Left lung (tissue), 10 donors: Measurements from ENCODE around the gene PFN3. TPM values are rescaled to one million over a fixed set of nuclear protein-coding genes. Genes with fewer than 3 reads are reported as not detected.
A peak's percentile ranks its signal among the peaks of the same experiment; 100 is the strongest.

ENCODE experiments used
- ATAC-seq: fragments of 200-7000 bp; cut with Tn5 transposase; one replicate; pipeline ENCODE4 v1.9.1; 2020; ENCODE audit warnings: moderate library complexity
- DNase-seq, 4 donors: peaks; one replicate each; pipeline ENCODE4 v3.0.0-alpha.2; 2013 to 2020
- H3K27ac ChIP-seq, 2 donors: fragments of 200-600 bp; sonication (generic) in 1 of 2; one replicate each; pipeline versions ENCODE4 v1.5.0 to v1.8.0; 2020 to 2021
- H3K27me3 ChIP-seq, 2 donors: fragments of 200-600 bp; sonication (generic) in 1 of 2; one replicate each; pipeline versions ENCODE4 v1.5.0 to v1.8.0; 2020 to 2021
- H3K36me3 ChIP-seq, 2 donors: fragments of 200-600 bp; sonication (generic) in 1 of 2; one replicate each; pipeline versions ENCODE4 v1.5.0 to v1.8.0; 2020 to 2021
- H3K4me1 ChIP-seq, 2 donors: fragments of 200-600 bp; one replicate each; pipeline ENCODE4 v1.8.0; 2021
- H3K4me3 ChIP-seq, 2 donors: fragments of 200-600 bp; sonication (generic) in 1 of 2; one replicate each; pipeline versions ENCODE4 v1.5.0 to v1.8.0; 2020 to 2021; ENCODE audit warnings: mild to moderate bottlenecking in 1 of 2
- H3K9me3 ChIP-seq, 2 donors: fragments of 200-600 bp; sonication (generic) in 1 of 2; one replicate each; pipeline versions ENCODE4 v1.5.0 to v1.8.0; 2020 to 2021
- intact Hi-C, 2 donors: fragments of 100-400 bp; cut with DNase I; formaldehyde crosslinking; loops; one replicate each; pipeline versions ENCODE4 v1.11.2 to v1.14.2; 2022
- polyA plus RNA-seq, 6 donors: library from polyadenylated mRNA; unstranded; fragments of 120-200 nt; gene quantifications; one replicate each; pipeline ENCODE4 v1.2.1, GENCODE V29; 2013; ENCODE audit not compliant: insufficient read length in 6 of 6
- total RNA-seq, 2 donors: library from RNA; stranded (reverse); fragmentation: NEBNext Ultra II Directional; extraction: Animal tissue kit (Norgen Biotek cat#: 25700); gene quantifications; one replicate each; pipeline ENCODE4 v1.2.1, GENCODE V29; 2021
- TF ChIP-seq, protein P1 (sequence below), 2 donors: fragments of 200-600 bp; sonication (generic) in 1 of 2; IDR thresholded peaks; one replicate each; pipeline versions ENCODE4 v1.5.0 to v1.8.0; 2021; ENCODE audit warnings: antibody characterized with exemption in 2 of 2
- donor health status: DM: no; HTN: yes; CAD: no.
- donor health status: DM: no; HTN: no; CAD: no.

The PFN3 gene
- total and polyA plus RNA-seq, 8 donors, result not detected

DNA sequence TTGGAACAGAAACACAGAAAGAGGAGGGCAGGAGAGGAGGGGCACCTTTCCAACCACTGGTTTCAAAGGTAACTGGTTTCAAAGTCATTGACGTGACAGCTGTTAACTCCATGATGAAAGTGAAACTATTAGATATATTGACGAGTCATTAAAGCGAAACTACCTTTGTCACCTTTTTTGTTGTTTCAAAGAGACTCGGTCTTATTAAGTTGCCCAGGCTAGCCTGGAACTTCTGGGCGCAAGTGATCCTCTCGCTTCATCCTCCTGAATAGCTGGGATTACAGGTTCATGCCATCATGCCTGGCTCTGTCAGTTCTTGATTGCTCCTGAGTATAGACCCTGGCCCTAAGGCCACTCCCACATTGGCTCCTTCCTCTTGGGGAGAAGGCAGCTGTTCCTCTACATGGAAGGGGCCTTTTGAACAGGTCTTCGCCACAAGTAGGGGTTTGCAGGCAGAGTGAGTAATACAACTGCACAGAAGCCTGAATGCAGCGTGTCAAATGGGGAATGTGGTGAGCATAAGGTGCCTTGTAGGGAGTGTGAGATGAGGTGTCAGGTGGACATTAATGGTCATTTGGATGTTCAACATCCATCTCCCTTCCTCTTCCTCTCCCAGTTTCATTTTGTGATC lies 12.3 kb upstream of the PFN3 start:
- Histone ChIP-seq H3K4me3 (no peak overlapping the region), H3K27me3 (no peaks in the 10 kb centered on the region), H3K9me3 (no peaks in the 10 kb centered on the region), H3K4me1 (peaks cover 0 to 33% of the 10 kb centered on the region in 2 donors), H3K36me3 (no peaks in the 10 kb centered on the region), H3K27ac (no peak overlapping the region)
- intact Hi-C loops, result no loop called here
- ATAC-seq (no peak), DNase-seq (no peak)
- TF ChIP-seq, protein P1, sequence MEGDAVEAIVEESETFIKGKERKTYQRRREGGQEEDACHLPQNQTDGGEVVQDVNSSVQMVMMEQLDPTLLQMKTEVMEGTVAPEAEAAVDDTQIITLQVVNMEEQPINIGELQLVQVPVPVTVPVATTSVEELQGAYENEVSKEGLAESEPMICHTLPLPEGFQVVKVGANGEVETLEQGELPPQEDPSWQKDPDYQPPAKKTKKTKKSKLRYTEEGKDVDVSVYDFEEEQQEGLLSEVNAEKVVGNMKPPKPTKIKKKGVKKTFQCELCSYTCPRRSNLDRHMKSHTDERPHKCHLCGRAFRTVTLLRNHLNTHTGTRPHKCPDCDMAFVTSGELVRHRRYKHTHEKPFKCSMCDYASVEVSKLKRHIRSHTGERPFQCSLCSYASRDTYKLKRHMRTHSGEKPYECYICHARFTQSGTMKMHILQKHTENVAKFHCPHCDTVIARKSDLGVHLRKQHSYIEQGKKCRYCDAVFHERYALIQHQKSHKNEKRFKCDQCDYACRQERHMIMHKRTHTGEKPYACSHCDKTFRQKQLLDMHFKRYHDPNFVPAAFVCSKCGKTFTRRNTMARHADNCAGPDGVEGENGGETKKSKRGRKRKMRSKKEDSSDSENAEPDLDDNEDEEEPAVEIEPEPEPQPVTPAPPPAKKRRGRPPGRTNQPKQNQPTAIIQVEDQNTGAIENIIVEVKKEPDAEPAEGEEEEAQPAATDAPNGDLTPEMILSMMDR (IDR thresholded peaks at IDR 0.05), result no peak

DNA sequence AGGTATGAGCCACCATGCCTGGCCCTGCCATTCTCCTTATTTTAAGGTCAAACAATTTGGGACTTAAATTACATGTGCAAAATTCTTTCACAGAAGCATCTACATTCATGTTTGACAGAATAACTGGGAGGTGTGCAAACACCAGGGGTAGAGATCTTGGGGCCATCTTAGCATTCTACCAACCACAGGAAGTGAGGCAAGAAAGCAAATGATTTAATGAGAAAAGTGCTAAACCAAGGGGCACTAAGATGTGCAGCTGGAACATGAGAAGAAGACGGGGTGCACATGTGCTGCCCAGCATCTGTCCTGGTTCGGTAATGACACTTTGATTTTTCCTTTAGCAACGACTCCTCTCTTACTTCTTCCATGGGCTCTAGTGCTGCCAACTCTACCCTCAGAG lies 10.1 kb upstream of the PFN3 start:
- DNase-seq (no peak), ATAC-seq (no peak)
- Histone ChIP-seq H3K36me3 (no peaks in the 10 kb centered on the region), H3K4me3 (no peak overlapping the region), H3K27ac (no peak overlapping the region), H3K27me3 (peaks cover 0 to 2% of the 10 kb centered on the region in 2 donors), H3K9me3 (no peaks in the 10 kb centered on the region), H3K4me1 (peaks cover 0 to 21% of the 10 kb centered on the region in 2 donors)
- intact Hi-C loops, result no loop called here
- TF ChIP-seq, protein P1 (IDR thresholded peaks at IDR 0.05), result no peak

DNA sequence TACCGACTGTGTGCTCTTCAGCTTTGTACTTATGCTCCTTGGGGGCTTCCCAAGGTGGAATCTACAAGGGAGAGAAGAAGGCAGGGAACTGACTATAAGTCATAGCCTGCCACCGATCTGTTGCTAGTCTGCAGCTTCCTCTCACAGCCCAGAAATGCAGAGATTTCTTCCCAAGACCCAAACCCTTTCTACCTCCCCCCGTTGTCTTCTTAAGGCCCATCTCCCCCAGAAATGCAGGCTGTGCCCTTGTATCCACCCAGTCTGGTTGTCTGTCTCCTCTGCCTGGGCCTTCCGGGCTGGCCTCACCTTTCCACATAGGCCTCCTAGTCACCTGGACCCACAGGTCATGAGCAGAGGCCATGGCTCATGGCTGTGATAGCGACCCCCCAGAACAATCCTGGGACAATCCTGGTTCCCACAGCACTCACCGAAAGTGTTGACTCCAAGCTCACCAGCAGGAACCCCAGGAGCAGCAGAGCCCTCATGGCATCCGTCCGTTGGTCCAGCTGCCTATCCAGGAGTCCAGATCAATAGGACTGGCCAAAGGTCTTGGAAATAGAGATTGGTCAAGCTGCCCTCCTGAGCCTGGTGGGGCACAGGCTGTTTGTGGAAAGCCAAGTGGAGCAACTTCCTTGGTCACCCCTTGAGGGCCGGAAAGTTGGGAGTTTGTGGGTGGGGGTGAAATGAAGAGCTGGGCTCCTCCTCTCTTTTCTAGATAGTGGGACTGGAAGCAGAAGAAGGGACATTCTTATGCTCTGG lies 8.8 kb upstream of the PFN3 start, which contains the start of gene F12:
Gene F12, minus strand, starts transcription at position 522 of the 759 bp plus-strand sequence. Its CDS starts 37 bp downstream, at position 485.
- H3K36me3 ChIP-seq, result no peaks in the 10 kb centered on the region
- intact Hi-C loops, result no loop called here
- DNase-seq (no peak), ATAC-seq (no peak)
- no peak within 1 kb of the TSS for H3K4me3 ChIP-seq
- TF ChIP-seq, protein P1 (IDR thresholded peaks at IDR 0.05), result no peak
- no peak within 1 kb of the TSS for H3K27ac ChIP-seq
- peaks cover 0 to 11% of the 10 kb centered on the region in 2 donors for H3K27me3 ChIP-seq
- H3K9me3 ChIP-seq, result no peaks in the 10 kb centered on the region
- H3K4me1 ChIP-seq, result peaks cover 7 to 32% of the 10 kb centered on the region in 2 donors

DNA sequence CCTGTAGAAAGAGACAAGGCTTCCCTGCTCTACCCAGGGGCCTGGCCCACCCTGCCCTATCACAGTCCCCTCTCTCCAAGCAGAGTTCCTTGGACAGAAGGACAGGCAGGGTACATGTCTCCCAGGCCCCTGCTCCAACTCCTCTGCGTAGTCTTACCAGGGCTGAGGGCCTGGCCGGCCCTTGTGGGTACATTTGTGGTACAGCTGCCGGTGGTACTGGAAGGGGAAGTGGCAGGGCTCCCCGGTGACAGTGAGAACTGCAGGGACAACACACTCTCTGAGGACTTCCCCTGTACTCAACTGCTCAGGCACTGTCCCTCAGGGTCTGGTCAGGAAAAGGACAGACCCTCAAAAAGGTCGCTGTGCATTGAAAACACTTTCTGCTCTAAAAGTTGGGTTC lies 5.3 kb upstream of the PFN3 start:
- Histone ChIP-seq H3K4me3 (no peak overlapping the region), H3K27ac (peak overlapping the region in 1 of 2 donors; percentile 63), H3K4me1 (peaks cover 21 to 48% of the 10 kb centered on the region in 2 donors), H3K27me3 (peaks cover 27 to 45% of the 10 kb centered on the region in 2 donors), H3K9me3 (no peaks in the 10 kb centered on the region), H3K36me3 (no peaks in the 10 kb centered on the region)
- intact Hi-C loops, result no loop called here
- DNase-seq (peak in 2 of 4 donors; percentile 69 to 91), ATAC-seq (no peak)
- TF ChIP-seq, protein P1 (IDR thresholded peaks at IDR 0.05), result peak in 1 of 2 donors; percentile 37

DNA sequence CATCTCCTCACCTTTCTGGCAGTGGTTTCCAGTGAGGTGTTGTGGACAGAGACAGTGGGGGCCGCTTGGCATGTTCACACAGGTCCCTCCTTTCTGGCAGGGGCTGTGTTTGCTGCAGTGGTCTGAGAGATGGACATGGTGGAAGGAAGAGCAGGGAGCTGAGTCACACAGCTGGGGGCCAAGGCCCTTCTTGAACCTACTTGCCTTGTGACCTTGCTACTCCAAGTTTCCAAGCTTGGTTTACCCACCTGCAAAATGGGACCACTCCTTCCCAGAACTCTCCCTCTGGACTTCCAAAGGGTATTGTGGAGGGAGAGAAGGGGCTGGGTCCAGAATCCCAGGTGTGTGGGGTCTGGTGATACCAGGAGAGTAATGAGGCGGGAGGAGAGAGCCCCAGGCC lies 4.9 kb upstream of the PFN3 start:
- Histone ChIP-seq H3K9me3 (no peaks in the 10 kb centered on the region), H3K4me1 (peaks cover 21 to 44% of the 10 kb centered on the region in 2 donors), H3K27ac (peak overlapping the region in 1 of 2 donors; percentile 63), H3K4me3 (no peak overlapping the region), H3K27me3 (peaks cover 32 to 50% of the 10 kb centered on the region in 2 donors), H3K36me3 (no peaks in the 10 kb centered on the region)
- ATAC-seq, result no peak
- TF ChIP-seq, protein P1 (IDR thresholded peaks at IDR 0.05), result no peak
- intact Hi-C loops, result no loop called here
- DNase-seq, result no peak
